ENCODE results near the gene SLC30A10. TPM values are rescaled to one million over a fixed set of nuclear protein-coding genes. Genes with fewer than 3 reads are reported as not detected.
"Not testable (repeated sequence)": the region's sequence is repeated elsewhere in the genome, so short reads cannot be mapped to it uniquely, and the experiment has no call there.

Gene SLC30A10
- total RNA-seq, 3 donors from 2014 or later: not detected

- not testable (repeated sequence) for H3K4me3 Mint-ChIP-seq; ATAC-seq; H3K27me3 Mint-ChIP-seq (ENCODE audit: low read depth); H3K9me3 Mint-ChIP-seq; H3K4me1 Mint-ChIP-seq (ENCODE audit: low read depth); DNase-seq; H3K36me3 Mint-ChIP-seq (ENCODE audit: insufficient read depth)
Measured at GRCh38 chr1:219891846-219892245, 36.5 kb downstream of the SLC30A10 start.

GRCh38 chr1:219888667-219889066 lies 39.7 kb downstream of the SLC30A10 start:
- not testable (repeated sequence) for DNase-seq; H3K9me3 Mint-ChIP-seq; H3K4me1 Mint-ChIP-seq (ENCODE audit: low read depth); H3K36me3 Mint-ChIP-seq (ENCODE audit: insufficient read depth); ATAC-seq; H3K4me3 Mint-ChIP-seq
- H3K27me3 Mint-ChIP-seq (ENCODE audit: low read depth): peaks cover 14% of the 10 kb centered on the region

GRCh38 chr1:219885680-219886079 lies 42.7 kb downstream of the SLC30A10 start:
- DNase-seq (no peak), ATAC-seq (no peak)
- H3K36me3 Mint-ChIP-seq (ENCODE audit: insufficient read depth): no peaks in the 10 kb centered on the region
- H3K4me1 Mint-ChIP-seq (ENCODE audit: low read depth): no peaks in the 10 kb centered on the region
- H3K27me3 Mint-ChIP-seq (ENCODE audit: low read depth): peaks cover 20% of the 10 kb centered on the region
- no peaks in the 10 kb centered on the region for H3K9me3 Mint-ChIP-seq
- H3K4me3 Mint-ChIP-seq: no peak overlapping the region

- no peaks in the 10 kb centered on the region for H3K9me3 Mint-ChIP-seq
- H3K27me3 Mint-ChIP-seq (ENCODE audit: low read depth): peaks cover 20% of the 10 kb centered on the region
- ATAC-seq: no peak
- H3K4me1 Mint-ChIP-seq (ENCODE audit: low read depth): no peaks in the 10 kb centered on the region
- no peaks in the 10 kb centered on the region for H3K36me3 Mint-ChIP-seq (ENCODE audit: insufficient read depth)
- no peak overlapping the region for H3K4me3 Mint-ChIP-seq
- DNase-seq: no peak
Measured at GRCh38 chr1:219883400-219884332, 44.7 kb downstream of the SLC30A10 start.

GRCh38 chr1:219882755-219883154 lies 45.6 kb downstream of the SLC30A10 start:
- DNase-seq (no peak), ATAC-seq (no peak)
- Mint-ChIP-seq H3K27me3 (ENCODE audit: low read depth) (peaks cover 18% of the 10 kb centered on the region), H3K4me1 (ENCODE audit: low read depth) (no peaks in the 10 kb centered on the region), H3K4me3 (no peak overlapping the region), H3K9me3 (no peaks in the 10 kb centered on the region), H3K36me3 (ENCODE audit: insufficient read depth) (no peaks in the 10 kb centered on the region)

- no peaks in the 10 kb centered on the region for H3K4me1 Mint-ChIP-seq (ENCODE audit: low read depth)
- H3K9me3 Mint-ChIP-seq: no peaks in the 10 kb centered on the region
- H3K4me3 Mint-ChIP-seq: no peak overlapping the region
- no peak for DNase-seq
- ATAC-seq: no peak
- H3K36me3 Mint-ChIP-seq (ENCODE audit: insufficient read depth): no peaks in the 10 kb centered on the region
- H3K27me3 Mint-ChIP-seq (ENCODE audit: low read depth): peaks cover 18% of the 10 kb centered on the region
Measured at GRCh38 chr1:219882096-219882495, 46.3 kb downstream of the SLC30A10 start.

- Mint-ChIP-seq H3K9me3 (no peaks in the 10 kb centered on the region), H3K4me1 (ENCODE audit: low read depth) (no peaks in the 10 kb centered on the region), H3K36me3 (ENCODE audit: insufficient read depth) (no peaks in the 10 kb centered on the region), H3K4me3 (no peak overlapping the region), H3K27me3 (ENCODE audit: low read depth) (peaks cover 15% of the 10 kb centered on the region)
- DNase-seq: no peak
- ATAC-seq: no peak
Measured at GRCh38 chr1:219880765-219881457, 47.4 kb downstream of the SLC30A10 start.

- Mint-ChIP-seq H3K27me3 (ENCODE audit: low read depth) (peaks cover 1% of the 10 kb centered on the region), H3K4me1 (ENCODE audit: low read depth) (no peaks in the 10 kb centered on the region), H3K9me3 (no peaks in the 10 kb centered on the region), H3K4me3 (no peak overlapping the region), H3K36me3 (ENCODE audit: insufficient read depth) (no peaks in the 10 kb centered on the region)
- ATAC-seq: no peak
- DNase-seq: no peak
Measured at GRCh38 chr1:219876798-219877209, 51.6 kb downstream of the SLC30A10 start.

GRCh38 chr1:219875860-219876259 lies 52.5 kb downstream of the SLC30A10 start:
- ATAC-seq: no peak
- DNase-seq: no peak
- H3K4me3 Mint-ChIP-seq: no peak overlapping the region
- no peaks in the 10 kb centered on the region for H3K9me3 Mint-ChIP-seq
- no peaks in the 10 kb centered on the region for H3K27me3 Mint-ChIP-seq (ENCODE audit: low read depth)
- no peaks in the 10 kb centered on the region for H3K36me3 Mint-ChIP-seq (ENCODE audit: insufficient read depth)
- no peaks in the 10 kb centered on the region for H3K4me1 Mint-ChIP-seq (ENCODE audit: low read depth)

- not testable (repeated sequence) for DNase-seq; H3K27me3 Mint-ChIP-seq (ENCODE audit: low read depth); H3K36me3 Mint-ChIP-seq (ENCODE audit: insufficient read depth); H3K9me3 Mint-ChIP-seq; ATAC-seq; H3K4me1 Mint-ChIP-seq (ENCODE audit: low read depth); H3K4me3 Mint-ChIP-seq
Measured at GRCh38 chr1:219872538-219872937, 55.8 kb downstream of the SLC30A10 start.

- H3K4me3 Mint-ChIP-seq: no peak overlapping the region
- no peak for DNase-seq
- no peak for ATAC-seq
- no peaks in the 10 kb centered on the region for H3K36me3 Mint-ChIP-seq (ENCODE audit: insufficient read depth)
- H3K27me3 Mint-ChIP-seq (ENCODE audit: low read depth): no peaks in the 10 kb centered on the region
- no peaks in the 10 kb centered on the region for H3K9me3 Mint-ChIP-seq
- no peaks in the 10 kb centered on the region for H3K4me1 Mint-ChIP-seq (ENCODE audit: low read depth)
Measured at GRCh38 chr1:219871427-219872057, 56.8 kb downstream of the SLC30A10 start.

- H3K27me3 Mint-ChIP-seq (ENCODE audit: low read depth); H3K4me3 Mint-ChIP-seq; H3K36me3 Mint-ChIP-seq (ENCODE audit: insufficient read depth); DNase-seq; ATAC-seq; H3K4me1 Mint-ChIP-seq (ENCODE audit: low read depth); H3K9me3 Mint-ChIP-seq: not testable (repeated sequence)
Measured at GRCh38 chr1:219868615-219869014, 59.7 kb downstream of the SLC30A10 start.

Data from activated T-cell treated with anti-CD3 and anti-CD28 coated beads, Interleukin-2, amount 50 U/mL, for 4 hours (primary cell).